HG03025 (cell line): ENCODE measurements around the gene GP2.

Source experiments
- ATAC-seq: cut with Tn5 transposase; IDR thresholded peaks from one replicate; pipeline ENCODE4 v1.9.1; 2021; ENCODE audit warnings: mild to moderate bottlenecking, moderate library complexity; ENCODE audit not compliant: unreplicated experiment, low FRiP score

The GP2 gene

DNA sequence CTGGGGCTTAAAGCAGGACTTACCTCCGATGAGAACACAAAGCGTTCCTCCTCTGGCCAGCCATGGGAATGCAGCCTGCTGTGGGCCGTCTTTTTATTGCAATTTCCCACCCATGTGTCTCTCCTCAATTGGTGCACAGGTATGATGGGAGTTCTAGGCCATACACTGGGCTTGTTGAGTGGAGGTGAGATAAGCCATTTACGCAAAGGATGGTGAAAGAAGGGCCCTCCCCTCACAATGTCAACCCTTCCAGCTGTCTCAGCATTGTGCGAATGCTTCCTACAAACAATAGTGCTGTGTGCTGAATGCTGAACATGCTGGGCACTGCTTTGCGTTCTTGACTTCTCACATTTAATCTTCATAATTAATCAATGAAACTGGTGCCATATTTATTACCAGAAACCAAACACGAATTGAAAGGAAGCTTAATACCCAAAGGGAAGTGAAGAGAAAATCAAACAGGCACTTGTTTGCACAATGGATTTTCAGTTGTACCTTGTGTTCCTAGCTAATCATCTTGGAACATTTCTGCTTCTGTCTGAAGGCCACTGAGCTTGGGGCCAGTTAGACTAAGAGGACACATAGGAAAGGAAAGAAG is at the start of gene GP2:
Gene GP2, minus strand, starts transcription at position 70 of the 598 bp plus-strand sequence. CDS start 1,082 bp downstream, outside the sequence.
- no peak for ATAC-seq

DNA sequence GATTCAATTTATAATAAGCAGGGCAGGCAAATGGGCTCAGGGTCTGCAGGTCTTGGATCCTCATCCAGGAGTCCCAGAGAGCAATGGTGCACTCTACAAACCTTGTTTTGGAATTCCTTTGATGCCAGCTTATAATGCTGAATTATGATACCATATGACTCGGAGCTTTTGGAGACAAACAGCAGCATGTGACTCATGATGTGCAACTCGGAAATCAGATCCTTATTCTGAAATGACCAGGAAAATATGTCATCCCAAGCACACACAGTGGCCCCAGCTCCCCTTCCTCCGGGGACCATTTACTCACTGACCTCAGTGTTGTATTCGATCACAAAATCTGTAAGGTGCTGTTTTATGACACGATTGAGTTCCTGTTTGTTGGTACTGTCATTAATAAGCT is 45.4 kb upstream of the GP2 start:
- no peak for ATAC-seq

DNA sequence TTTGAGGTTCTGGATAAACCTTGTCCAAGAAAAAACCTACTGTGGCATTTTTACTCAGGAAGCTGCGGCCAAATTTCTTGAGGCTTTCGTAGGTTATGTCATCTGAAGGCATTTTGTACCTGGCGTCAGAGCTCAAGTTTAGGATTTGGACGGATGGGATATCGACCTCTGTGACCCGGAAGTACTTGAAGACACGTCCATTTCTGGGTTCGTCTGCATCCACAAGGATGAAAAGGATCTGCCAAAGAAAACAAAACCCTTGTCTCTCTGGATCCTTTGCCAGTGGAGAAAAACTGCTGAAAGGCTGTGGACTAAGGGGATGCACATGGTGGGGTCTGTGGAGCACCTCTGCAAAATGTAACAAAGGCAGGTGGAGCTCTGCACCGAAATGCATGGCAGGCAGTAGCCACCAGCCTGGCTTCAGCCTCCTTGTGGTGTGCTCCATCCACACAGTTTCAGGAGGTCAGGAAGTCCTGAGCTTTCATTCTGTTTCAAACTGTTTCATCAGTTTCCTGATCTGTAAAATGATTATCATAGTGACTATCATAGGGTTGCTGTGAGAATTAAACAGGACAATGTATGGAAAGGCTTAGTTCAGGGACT is 42.2 kb upstream of the GP2 start:
- ATAC-seq: no peak

DNA sequence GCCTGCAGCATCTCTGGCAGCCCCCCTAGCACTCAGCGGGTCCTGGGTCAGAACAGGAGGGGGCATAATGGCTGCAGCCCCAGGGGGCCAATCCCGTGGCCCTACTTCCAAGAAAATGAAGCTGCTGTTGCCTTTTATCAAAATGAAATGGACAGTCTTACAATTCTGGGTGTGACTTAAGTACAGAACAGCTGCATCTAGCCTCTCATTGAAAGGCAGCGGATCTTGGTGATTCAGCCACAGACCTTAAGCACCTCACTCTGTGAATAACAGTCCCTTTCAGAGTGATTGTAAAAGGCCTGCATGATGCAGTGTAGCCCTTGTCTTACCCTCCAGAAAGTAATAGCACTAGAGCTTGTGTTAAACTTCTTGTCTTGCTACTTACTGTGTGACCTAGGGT is 36.7 kb upstream of the GP2 start:
- ATAC-seq: no peak

DNA sequence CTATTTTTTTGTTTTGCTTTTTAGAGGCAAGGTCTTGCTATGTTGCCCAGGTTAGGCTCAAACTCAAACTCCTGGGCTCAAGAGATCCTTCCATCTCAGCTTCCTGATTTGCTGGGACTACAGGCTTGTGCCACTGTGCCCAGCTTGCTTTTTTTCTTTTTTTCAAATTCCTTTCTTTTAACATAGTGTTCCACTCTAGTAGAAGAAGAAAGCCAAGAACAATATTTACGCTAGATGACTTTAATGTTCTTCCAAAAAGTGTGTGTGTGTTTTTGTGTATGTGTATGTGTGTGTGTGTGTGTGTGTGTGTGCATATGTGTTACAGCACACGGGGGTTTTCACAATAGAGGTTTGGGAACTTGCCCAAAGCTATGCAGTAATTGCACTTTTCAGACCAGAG is 35.9 kb upstream of the GP2 start:
- no peak for ATAC-seq

DNA sequence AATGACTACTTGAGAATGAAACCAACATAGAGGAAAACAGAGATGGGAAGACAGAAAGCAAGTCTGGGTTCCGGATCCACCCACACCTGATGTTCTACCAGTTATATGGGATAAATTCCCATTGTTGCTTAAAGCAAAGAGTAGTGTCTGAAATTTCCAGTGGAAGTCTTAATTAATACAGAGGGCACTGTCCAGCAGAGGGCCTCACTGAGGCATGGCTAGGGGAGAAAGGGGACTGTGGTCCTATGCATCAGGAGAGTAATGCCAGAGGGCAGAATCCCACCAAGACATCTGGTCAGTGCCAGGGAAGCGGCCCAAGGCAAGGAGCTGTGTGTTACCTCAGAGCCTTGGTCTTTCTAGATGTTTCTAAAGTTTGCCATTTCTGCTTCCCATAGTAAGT is 32.7 kb upstream of the GP2 start:
- ATAC-seq: no peak

DNA sequence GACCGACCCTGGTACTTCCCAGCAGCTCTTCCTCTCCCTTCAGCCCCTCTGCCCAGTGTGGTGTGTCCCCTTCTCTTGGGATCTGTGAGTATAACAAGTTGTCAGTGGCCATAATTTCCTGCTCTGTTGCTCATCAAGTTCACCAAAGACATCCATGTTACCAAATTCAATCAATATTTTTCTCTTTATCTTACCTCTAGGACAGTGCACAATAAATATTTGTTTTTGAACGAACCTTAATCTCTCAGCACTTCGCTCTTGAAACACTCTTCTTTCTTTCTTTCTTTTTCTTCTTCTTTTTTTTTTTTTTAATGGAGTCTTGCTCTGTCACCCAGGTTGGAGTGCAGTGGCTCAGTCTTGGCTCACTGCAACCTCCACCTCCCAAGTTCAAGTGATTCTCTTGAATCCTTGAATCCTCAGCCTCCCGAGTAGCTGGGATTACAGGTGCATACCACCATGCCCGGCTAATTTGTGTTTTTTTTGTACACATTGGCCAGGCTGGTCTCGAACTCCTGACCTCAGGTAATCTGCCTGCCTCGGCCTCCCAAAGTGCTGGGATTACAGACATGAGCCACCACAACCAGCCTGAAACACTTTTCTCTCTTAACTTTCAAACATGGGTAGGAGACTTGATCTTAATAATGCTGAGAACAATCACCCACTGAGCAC is 27.9 kb upstream of the GP2 start:
- ATAC-seq: no peak

DNA sequence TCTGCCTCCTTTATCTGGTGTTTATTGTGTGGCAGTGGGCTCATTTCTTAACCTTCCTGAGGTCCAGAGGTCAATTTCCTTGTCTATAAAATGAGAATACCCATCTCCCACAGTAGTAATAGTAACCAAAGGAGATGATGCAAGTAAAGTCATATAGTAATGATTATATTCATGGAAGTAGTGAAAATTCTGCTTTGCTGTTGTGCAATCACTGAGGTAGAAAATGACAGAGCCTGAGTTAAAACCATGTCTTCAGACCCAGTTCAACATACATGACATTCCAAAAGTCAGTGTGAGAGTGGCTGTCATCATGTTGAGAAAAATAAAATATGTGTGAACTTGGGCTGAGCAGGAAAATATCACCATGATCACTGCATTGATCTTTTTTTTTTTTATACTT is 26.1 kb upstream of the GP2 start:
- ATAC-seq: no peak

DNA sequence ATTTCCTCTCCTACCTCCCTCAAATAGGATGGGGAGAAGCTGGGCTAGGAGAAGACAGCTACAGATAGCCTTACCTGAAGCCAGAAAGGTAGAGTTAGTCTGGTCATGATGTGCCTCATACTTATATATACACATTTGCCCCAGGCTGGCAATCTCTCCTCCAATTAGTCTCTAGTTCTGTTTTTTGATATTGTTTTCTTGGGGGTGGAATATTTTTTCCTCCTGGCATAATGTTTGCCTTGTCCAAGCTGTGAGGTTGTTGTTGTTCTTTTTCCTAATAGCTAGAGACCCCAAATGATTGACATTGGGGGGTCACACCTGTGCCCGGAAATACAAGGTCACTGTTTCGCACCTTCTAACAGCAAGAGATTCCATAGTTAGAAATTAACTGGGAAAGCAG is 25.3 kb upstream of the GP2 start, which contains the start of gene UMOD:
Gene UMOD, minus strand, starts transcription at position 101 of the 400 bp plus-strand sequence. CDS start 1,978 bp downstream, outside the sequence.
- ATAC-seq: no peak

DNA sequence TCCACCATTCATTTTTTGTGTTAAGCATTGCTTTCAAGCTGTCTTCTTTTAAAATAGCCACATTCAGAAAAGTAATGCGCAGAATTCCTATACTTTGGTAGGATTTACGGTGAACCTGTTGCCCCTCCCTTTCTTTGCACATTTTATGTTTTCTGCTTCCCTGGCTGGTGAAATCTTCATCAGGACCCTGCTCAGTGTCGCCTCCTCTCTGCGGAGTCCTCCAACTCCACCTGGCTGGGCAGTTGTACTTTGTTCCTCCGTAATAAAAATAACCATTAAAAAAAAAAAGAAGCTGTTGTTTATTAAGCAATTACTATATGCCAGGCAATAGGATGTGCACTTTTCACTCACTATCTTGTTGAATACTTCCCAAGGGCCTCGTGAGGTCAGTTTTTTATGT is 22.3 kb upstream of the GP2 start:
- ATAC-seq: no peak

DNA sequence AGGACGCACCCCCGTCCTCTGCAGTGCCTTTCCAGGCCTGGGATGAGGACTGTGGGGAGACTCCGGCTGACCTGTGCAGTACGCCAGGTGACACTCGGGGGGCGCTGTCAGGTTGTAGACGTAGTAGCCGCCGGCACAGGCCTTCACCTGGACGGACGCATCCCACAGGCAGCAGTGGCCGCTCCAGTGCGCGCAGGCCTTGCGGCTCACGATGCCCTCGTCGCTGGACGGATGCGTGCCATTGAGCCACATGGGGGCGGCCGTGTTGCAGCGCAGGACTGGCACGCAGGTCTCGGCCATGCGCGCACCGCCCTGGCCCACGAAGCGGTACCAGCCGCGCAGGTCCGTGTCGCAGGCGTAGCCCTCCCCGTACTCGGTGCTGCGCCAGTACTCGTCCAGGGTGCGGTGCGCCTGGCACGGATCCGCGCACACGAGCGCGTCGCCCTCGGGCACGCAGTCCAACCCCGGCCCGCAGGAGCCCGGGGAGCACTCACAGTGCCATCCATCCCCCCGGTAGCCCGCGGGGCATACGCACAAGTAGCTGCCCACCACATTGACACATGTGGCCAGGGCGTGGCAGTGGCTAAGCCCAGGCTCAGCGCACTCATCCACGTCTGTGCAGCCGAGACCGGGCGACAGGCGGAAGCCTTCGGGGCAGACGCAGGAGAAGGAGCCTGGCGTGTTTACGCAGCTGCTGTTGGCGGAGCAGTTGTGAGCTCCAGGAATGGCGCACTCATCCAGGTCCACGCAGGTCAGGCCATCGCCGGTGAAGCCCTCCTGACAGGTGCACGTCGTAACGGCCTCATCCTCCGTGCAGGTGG is 21.3 kb upstream of the GP2 start:
- no peak for ATAC-seq

DNA sequence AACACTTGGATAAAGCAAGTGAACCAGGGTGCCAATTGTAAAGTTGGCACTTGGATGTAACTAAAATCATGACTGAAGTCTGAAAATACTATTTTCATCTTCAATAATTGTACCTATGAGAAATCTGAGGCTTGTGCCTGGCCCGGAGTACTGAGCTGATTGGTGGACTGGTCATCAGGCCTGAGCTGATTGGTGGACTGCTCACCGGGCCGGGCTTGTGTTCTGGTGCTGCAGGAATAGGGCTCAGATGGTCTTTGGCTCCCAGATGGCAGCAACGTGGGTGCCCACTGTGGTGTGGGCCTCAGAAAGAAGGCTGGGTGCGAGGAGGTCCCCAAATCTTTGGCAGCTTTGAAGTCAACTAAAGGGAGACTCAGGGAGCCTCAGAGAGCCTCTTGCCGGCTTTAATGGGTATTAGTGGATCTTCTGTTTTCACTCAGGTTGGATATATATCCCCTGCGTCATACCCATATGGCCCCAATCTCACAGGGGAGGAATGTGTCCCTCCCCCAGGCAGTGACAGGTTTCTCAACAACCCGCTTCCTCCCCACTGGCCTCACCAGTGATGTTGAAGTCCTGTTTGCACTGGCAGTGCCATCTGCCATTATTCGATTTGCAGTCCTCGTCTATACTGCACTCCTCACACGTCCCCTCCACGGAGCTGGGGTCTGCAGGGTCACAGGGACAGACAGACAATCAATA is 20.5 kb upstream of the GP2 start:
- ATAC-seq: no peak

DNA sequence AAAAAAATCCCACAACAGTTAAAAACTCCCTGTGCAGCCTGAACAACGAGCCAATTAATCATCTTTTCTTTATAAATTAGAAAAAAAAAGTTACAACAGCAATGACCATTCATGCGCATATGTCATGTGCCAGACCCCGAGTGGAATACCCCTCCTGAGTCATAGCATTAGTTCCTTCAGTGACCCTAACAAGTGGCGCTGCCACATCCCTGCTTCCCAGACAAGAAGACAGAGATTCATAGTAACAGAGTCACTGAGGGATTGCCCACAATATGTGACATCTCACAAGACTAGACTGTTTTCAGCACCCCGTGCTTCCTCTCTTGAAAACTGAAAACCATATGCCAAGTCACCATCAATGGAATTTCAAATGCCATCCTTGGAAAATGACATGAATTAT is 17.3 kb upstream of the GP2 start:
- ATAC-seq: no peak

DNA sequence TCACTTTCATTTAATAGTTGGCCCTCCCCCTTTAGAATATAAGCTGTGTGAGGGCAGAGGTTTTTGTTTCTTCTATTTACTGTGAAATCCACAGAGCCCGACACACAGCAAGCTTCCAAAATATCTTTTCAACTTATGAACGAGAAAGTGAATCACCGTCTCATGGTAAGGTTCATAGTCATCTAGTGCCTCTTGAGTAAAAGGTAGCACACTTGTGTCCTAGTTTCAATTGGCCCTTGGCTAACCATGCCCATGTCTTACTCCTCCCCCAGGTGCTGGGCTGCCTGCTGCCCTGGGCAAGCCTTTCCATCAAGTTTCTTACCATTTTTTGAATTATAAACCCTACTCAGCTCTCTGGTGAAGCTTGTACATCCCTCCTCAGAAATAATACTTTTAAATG is 12.4 kb upstream of the GP2 start:
- ATAC-seq: no peak

DNA sequence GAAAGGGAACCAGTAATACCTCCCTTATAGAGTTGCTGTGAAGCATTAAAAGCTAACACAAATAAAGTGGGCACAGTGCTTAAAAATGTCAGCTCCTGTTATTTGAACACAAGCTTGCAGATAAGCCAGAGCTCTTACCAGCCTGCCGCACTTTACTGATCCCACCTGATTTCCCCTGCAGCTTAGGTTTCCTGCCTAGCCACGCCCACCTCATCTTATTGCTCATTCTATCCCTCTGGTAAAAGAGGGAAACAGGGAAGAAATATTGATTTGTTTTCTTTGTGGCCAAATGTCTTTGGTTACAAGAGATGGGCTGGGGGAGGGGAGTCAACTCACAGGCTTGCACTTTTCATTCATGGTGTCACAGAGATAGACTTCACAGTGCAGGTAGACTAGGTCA is 9.6 kb upstream of the GP2 start:
- ATAC-seq: no peak

DNA sequence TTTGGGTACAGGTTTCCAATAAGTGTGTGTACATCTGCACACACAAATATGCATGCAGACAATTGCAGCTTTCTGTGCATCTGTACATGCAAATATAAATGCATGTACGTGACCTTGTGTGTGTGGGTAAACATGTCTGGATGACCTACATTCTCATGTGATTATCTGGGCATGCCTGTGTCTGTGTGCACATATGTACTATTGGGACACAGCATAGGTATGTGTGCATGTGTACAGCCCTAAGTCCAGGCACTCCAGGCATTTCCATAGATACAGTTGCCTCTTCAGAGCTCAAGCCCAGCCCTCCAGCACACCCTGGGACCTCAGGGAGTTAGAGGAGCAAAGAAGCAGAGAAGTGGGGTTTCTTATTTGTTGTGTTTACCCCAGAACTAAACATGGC is 7.1 kb upstream of the GP2 start:
- ATAC-seq: no peak

DNA sequence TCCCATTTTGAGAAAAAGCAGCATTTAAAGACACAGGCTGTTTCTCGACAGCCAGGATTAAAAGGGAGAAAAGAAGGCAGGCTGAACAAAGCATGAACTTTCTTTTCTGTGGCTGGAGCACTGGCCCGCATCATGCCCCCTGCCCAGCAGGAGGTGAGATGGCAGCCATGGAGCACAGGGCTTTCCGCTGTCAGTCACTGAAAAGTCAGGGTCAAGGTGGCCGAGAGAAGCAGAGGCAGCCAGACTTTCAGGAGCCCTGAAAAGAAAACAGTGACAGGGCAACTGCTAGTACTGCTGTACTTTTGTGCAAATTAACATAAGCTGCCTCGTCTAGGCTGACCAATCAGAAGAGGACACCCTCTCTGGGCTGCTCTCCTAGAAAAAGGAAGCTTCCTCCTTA is 5.8 kb upstream of the GP2 start:
- no peak for ATAC-seq

DNA sequence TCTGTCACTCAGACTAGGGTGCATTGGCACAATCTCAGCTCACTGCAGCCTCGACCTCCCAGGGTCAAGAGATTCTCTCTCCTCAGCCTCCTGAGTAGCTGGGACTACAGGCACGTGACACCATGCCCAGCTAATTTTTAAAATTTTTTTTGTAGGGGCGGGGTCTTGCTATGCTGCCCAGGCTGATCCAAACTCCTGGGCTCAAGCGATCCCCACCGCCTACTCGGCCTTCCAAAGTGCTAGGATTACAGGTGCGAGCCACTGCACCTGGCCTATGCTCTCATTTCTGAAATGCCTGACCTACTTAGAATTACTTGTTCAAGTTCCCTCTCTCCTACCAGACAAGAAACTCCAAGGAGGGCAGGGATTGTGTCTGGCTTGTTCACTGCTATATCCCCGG is 5.1 kb upstream of the GP2 start:
- ATAC-seq: no peak

DNA sequence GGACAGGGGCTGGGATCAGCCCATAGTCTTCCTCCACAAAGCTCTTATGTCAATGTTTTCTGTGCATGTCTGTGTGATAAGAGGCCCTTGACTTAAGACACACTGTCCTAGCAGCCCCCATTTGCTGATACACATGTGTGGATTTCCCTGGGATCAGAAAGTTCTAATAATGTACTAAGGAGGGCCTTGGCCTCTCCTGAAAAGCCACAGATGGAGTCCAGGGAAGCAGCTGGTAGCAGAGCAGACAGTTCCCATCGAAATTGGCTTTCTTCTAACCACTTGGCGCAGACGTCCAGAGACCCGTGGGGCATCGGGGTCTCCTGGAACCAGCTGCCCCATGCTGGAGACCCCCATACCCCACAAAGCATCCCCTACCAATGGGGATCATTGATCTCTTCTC is 4.3 kb upstream of the GP2 start:
- ATAC-seq: no peak

DNA sequence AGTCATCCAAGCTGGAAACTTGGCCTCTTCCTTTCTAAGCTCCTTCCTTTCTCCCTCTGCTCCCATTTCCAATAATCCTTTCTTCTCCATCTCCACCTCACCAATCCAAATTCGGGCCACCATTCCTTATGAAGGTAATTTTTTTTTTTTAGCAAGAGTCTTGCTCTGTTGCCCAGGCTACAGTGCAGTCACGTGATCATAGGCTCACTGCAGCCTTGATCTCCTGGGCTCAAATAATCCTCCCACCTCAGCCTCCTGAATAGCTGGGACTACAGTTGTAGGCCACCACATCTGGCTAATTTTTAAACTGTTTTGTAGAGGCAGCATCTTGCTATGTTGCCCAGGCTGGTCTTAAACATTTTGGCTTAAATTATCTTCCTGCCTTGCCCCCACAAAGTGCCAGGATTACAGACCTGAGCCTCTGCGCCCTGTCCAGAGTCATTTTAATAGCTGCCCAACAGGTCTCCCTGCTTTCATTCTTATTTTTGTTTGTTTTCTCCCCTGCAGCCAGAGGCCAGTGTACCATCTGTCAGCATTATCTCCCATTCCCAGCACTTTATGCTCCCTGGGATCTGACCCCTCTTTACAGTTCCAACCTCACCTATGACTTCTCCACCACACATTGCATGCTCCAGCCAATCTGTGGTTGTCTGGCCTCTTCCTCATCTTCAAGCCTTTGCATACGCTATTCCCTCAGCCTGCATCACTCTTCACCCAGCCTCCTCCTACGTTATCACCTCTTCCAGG is 2.3 kb upstream of the GP2 start:
- no peak for ATAC-seq
